ENCODE measurements around the gene CCNL1.

DNA sequence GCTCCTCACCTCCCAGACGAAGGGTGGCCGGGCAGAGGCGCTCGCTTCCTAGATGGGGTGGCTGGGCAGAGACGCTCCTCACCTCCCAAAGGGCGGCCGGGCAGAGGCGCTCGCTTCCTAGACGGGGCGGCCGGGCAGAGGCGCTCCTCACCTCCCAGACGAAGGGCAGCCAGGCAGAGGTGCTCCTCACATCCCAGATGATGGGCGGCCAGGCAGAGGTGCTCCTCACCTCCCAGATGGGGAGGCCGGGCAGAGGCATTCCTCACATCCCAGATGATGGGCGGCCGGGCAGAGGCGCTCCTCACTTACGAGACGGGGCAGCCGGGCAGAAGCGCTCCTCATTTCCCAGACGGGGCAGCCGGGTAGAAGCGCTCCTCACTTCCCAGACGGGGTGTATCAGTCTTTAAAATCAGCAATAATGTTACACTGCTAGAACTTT, 19.4 kb upstream of the CCNL1 start:
- TF ChIP-seq, protein P1, sequence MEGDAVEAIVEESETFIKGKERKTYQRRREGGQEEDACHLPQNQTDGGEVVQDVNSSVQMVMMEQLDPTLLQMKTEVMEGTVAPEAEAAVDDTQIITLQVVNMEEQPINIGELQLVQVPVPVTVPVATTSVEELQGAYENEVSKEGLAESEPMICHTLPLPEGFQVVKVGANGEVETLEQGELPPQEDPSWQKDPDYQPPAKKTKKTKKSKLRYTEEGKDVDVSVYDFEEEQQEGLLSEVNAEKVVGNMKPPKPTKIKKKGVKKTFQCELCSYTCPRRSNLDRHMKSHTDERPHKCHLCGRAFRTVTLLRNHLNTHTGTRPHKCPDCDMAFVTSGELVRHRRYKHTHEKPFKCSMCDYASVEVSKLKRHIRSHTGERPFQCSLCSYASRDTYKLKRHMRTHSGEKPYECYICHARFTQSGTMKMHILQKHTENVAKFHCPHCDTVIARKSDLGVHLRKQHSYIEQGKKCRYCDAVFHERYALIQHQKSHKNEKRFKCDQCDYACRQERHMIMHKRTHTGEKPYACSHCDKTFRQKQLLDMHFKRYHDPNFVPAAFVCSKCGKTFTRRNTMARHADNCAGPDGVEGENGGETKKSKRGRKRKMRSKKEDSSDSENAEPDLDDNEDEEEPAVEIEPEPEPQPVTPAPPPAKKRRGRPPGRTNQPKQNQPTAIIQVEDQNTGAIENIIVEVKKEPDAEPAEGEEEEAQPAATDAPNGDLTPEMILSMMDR (IDR thresholded peaks at IDR 0.05; ENCODE audit: poor library complexity) = no peak
- TF ChIP-seq EZH2 (IDR thresholded peaks at IDR 0.05; ENCODE audit: borderline replicate concordance) = no peak

Measured in hepatocyte (in vitro differentiated cells).